Neural cell (in vitro differentiated cells): ENCODE measurements around the gene CYP1A2. TPM values are rescaled to one million over a fixed set of nuclear protein-coding genes. Genes with fewer than 3 reads are reported as not detected.

Experiments
- H2AFZ ChIP-seq: fragments of 200-600, 300-800 bp; sonication (generic), shearing (Covaris generic); 2 replicates; pipeline ENCODE4 v1.6.0; 2014; ENCODE audit warnings: low read depth, mild to moderate bottlenecking, antibody characterized with exemption, low read length, moderate library complexity
- H3F3A ChIP-seq: fragments of 200-600 bp; shearing (Covaris generic); 2 replicates; pipeline ENCODE4 v1.6.1; 2016; ENCODE audit warnings: mild to moderate bottlenecking, moderate library complexity, mixed read lengths, antibody characterized with exemption, low read length; ENCODE audit not compliant: insufficient read depth, poor library complexity, severe bottlenecking
- H3K27ac ChIP-seq: fragments of 200-600, 300-800 bp; sonication (generic), shearing (Covaris generic); 2 replicates; pipeline ENCODE4 v1.5.1; 2014; ENCODE audit warnings: mild to moderate bottlenecking, low read length, moderate library complexity
- H3K27me3 ChIP-seq: fragments of 300-800, 200-600 bp; sonication (generic), shearing (Covaris generic); 2 replicates; pipeline ENCODE4 v1.6.0; 2014; ENCODE audit warnings: mild to moderate bottlenecking, low read depth, low read length, moderate library complexity; ENCODE audit not compliant: insufficient read depth
- H3K36me3 ChIP-seq: fragments of 300-800, 200-600 bp; sonication (generic), shearing (Covaris generic); 2 replicates; pipeline ENCODE4 v1.5.1; 2014; ENCODE audit warnings: mild to moderate bottlenecking, antibody characterized with exemption, low read length, moderate library complexity; ENCODE audit not compliant: insufficient read depth
- H3K4me2 ChIP-seq: fragments of 300-800, 200-600 bp; sonication (generic), shearing (Covaris generic); 2 replicates; pipeline ENCODE4 v1.6.0; 2014; ENCODE audit warnings: mild to moderate bottlenecking, low read length
- H3K4me3 ChIP-seq: fragments of 300-800, 200-600 bp; sonication (generic), shearing (Covaris generic); 2 replicates; pipeline ENCODE4 v1.5.1; 2014; ENCODE audit warnings: mild to moderate bottlenecking, low read length, moderate library complexity
- H3K79me2 ChIP-seq: fragments of 200-600 bp; shearing (Covaris generic); replicated peaks from 2 replicates; pipeline ENCODE4 v1.6.0; 2014; ENCODE audit warnings: mild to moderate bottlenecking, low read length, moderate library complexity; ENCODE audit not compliant: insufficient read depth
- H3K9ac ChIP-seq: fragments of 300-800, 200-600 bp; sonication (generic), shearing (Covaris generic); 2 replicates; pipeline ENCODE4 v1.6.1; 2016; ENCODE audit warnings: mild to moderate bottlenecking, low read length, mixed read lengths
- H3K9me2 ChIP-seq: fragments of 200-600 bp; shearing (Covaris generic); 2 replicates; pipeline ENCODE4 v1.6.1; 2016; ENCODE audit warnings: mild to moderate bottlenecking, low read length, mixed read lengths; ENCODE audit not compliant: insufficient read depth
- H3K9me3 ChIP-seq: fragments of 200-600, 300-800 bp; sonication (generic), shearing (Covaris generic); 2 replicates; pipeline ENCODE4 v1.6.1; 2016; ENCODE audit warnings: mild to moderate bottlenecking, mixed run types, low read length, moderate library complexity, mixed read lengths
- H4K20me1 ChIP-seq: fragments of 200-600 bp; shearing (Covaris generic); 2 replicates; pipeline ENCODE4 v1.6.1; 2016; ENCODE audit warnings: mild to moderate bottlenecking, mixed run types; ENCODE audit not compliant: insufficient read depth
- CTCF ChIP-seq: fragments of 450-650 bp; IDR thresholded peaks from 2 replicates; pipeline ENCODE4 v1.5.1; 2014; ENCODE audit warnings: antibody characterized with exemption, mild to moderate bottlenecking, moderate library complexity; ENCODE audit not compliant: poor library complexity, severe bottlenecking
- EP300 ChIP-seq: fragments of 450-650 bp; conservative IDR thresholded peaks from 2 replicates; pipeline ENCODE4 v1.6.1; 2014; ENCODE audit warnings: antibody characterized with exemption, mild to moderate bottlenecking, moderate library complexity; ENCODE audit not compliant: poor library complexity, severe bottlenecking
- EZH2 ChIP-seq: fragments of 200-600, 300-800 bp; shearing (Covaris generic), sonication (generic); IDR thresholded peaks from 2 replicates; pipeline ENCODE4 v1.6.1; 2014; ENCODE audit warnings: antibody characterized with exemption, low read length, borderline replicate concordance, mild to moderate bottlenecking; ENCODE audit not compliant: insufficient read depth, poor library complexity, severe bottlenecking
- MXI1 ChIP-seq: fragments of 450-650 bp; conservative IDR thresholded peaks from 2 replicates; pipeline ENCODE4 v1.6.1; 2014; ENCODE audit warnings: antibody characterized with exemption, mild to moderate bottlenecking; ENCODE audit not compliant: poor library complexity, severe bottlenecking
- POLR2AphosphoS5 ChIP-seq: IDR thresholded peaks from 2 replicates; pipeline ENCODE4 v1.6.1; 2012
- RAD21 ChIP-seq: fragments of 450-650 bp; conservative IDR thresholded peaks from 2 replicates; pipeline ENCODE4 v1.6.1; 2014; ENCODE audit warnings: antibody characterized with exemption, mild to moderate bottlenecking, moderate library complexity
- SMC3 ChIP-seq: fragments of 450-650 bp; conservative IDR thresholded peaks from 2 replicates; pipeline ENCODE4 v1.6.1; 2014; ENCODE audit warnings: antibody characterized with exemption, mild to moderate bottlenecking, moderate library complexity; ENCODE audit not compliant: poor library complexity
- TAF1 ChIP-seq: IDR thresholded peaks from 2 replicates; pipeline ENCODE4 v1.6.1; 2012; ENCODE audit warnings: low read depth
- polyA plus RNA-seq: library from polyadenylated mRNA; depleted of rRNA; stranded (reverse); fragments of >200 nt; gene quantifications from 2 replicates; pipeline ENCODE4 v1.2.3, GENCODE V29; 2014

The CYP1A2 gene
- polyA plus RNA-seq, 1 donor from 2014 or later = not detected

- H3K4me2 ChIP-seq = no peak overlapping the region
- TF ChIP-seq TAF1 (no peak), CTCF (no peak)
- no peaks in the 10 kb centered on the region for H3F3A ChIP-seq
- H3K27ac ChIP-seq = no peak overlapping the region
- no peaks in the 10 kb centered on the region for H3K36me3 ChIP-seq
- no peaks in the 10 kb centered on the region for H3K9me3 ChIP-seq
- H3K27me3 ChIP-seq = no peaks in the 10 kb centered on the region
- no peak overlapping the region for H3K4me3 ChIP-seq
- H4K20me1 ChIP-seq = peaks cover 5% of the 10 kb centered on the region
- no peak overlapping the region for H3K9ac ChIP-seq
- H2AFZ ChIP-seq = no peak overlapping the region
- H3K9me2 ChIP-seq = no peaks in the 10 kb centered on the region
- H3K79me2 ChIP-seq = peaks cover 19% of the 10 kb centered on the region
Measured at GRCh38 chr15:74779162-74779648, 30.6 kb downstream of the CYP1A2 start.

- TF ChIP-seq TAF1 = no peak
- TF ChIP-seq MXI1 = no peak
- no peak for TF ChIP-seq CTCF
- TF ChIP-seq POLR2AphosphoS5 = no peak
- TF ChIP-seq SMC3 = no peak
- H3K27me3 ChIP-seq = no peaks in the 10 kb centered on the region
- peaks cover 31% of the 10 kb centered on the region for H3K79me2 ChIP-seq
- no peaks in the 10 kb centered on the region for H3F3A ChIP-seq
- H3K4me2 ChIP-seq = peak overlapping the region; percentile 52
- H4K20me1 ChIP-seq = peaks cover 5% of the 10 kb centered on the region
- peak overlapping the region; percentile 52 for H2AFZ ChIP-seq
- H3K9me2 ChIP-seq = no peaks in the 10 kb centered on the region
- H3K27ac ChIP-seq = peak overlapping the region; percentile 47
- peak overlapping the region; percentile 68 for H3K4me3 ChIP-seq
- H3K9ac ChIP-seq = peak overlapping the region; percentile 72
- no peaks in the 10 kb centered on the region for H3K9me3 ChIP-seq
- H3K36me3 ChIP-seq = no peaks in the 10 kb centered on the region
Measured at GRCh38 chr15:74780523-74781430, 32.1 kb downstream of the CYP1A2 start.

GRCh38 chr15:74781431-74782258 lies 33.0 kb downstream of the CYP1A2 start, which contains the start of gene CSK:
Gene CSK (plus strand): TSS chr15:74782080. CDS start chr15:74798298, 16,218 bp downstream.
- H4K20me1 ChIP-seq = peaks cover 5% of the 10 kb centered on the region
- no peaks in the 10 kb centered on the region for H3K9me2 ChIP-seq
- no peaks in the 10 kb centered on the region for H3F3A ChIP-seq
- H3K4me3 ChIP-seq = peak within 1 kb of the TSS; percentile 73
- no peaks in the 10 kb centered on the region for H3K36me3 ChIP-seq
- peak within 1 kb of the TSS; percentile 81 for H3K9ac ChIP-seq
- H3K27ac ChIP-seq = peak within 1 kb of the TSS; percentile 47
- H3K27me3 ChIP-seq = no peaks in the 10 kb centered on the region
- peak within 1 kb of the TSS; percentile 94 for H3K4me2 ChIP-seq
- H2AFZ ChIP-seq = peak within 1 kb of the TSS; percentile 52
- no peaks in the 10 kb centered on the region for H3K9me3 ChIP-seq
- H3K79me2 ChIP-seq = peaks cover 31% of the 10 kb centered on the region
- TF ChIP-seq CTCF (peak; percentile 75), RAD21 (peak; percentile 45), TAF1 (no peak), EZH2 (no peak), EP300 (no peak), SMC3 (peak; percentile 58), MXI1 (peak; percentile 59)
